HEK293 (cell line): ENCODE measurements around the gene MYL10.
"Not testable (repeated sequence)": the region's sequence is repeated elsewhere in the genome, so short reads cannot be mapped to it uniquely, and the experiment has no call there.

Source experiments
- CTCF ChIA-PET: fragments of 350-600 bp; formaldehyde crosslinking; extraction: SDS; loops from one replicate; lab custom pipeline; 2021; ENCODE audit warnings: antibody characterized with exemption; lab: Yijun Ruan, JAX
- POLR2A ChIA-PET: fragments of 300-600 bp; formaldehyde crosslinking; extraction: SDS; loops from one replicate; lab custom pipeline; 2020; ENCODE audit warnings: antibody characterized with exemption, inconsistent platforms; lab: Yijun Ruan, JAX
- H3K27ac ChIP-seq: fragments of 200-500 bp; sonication (Bioruptor generic); 2 replicates; pipeline ENCODE4 v1.5.1; 2014; ENCODE audit warnings: low read depth, low read length, control low read depth, inconsistent platforms; ENCODE audit errors: extremely low read depth
- H3K36me3 ChIP-seq, 2 experiments: fragments of 200-500 bp in 1 of 2; sonication (Bioruptor generic) in 1 of 2; 1 replicate in 1 of 2; 2 replicates in 1 of 2; pipeline ENCODE4 v1.5.1; 2014 to 2017; ENCODE audit warnings: inconsistent platforms in 2 of 2, low read length in 2 of 2; ENCODE audit not compliant: control insufficient read depth in 2 of 2, insufficient read depth in 1 of 2
- H3K4me1 ChIP-seq: fragments of 200-500 bp; sonication (Bioruptor generic); 2 replicates; pipeline ENCODE4 v1.5.1; 2014; ENCODE audit warnings: mild to moderate bottlenecking, low read length, inconsistent platforms; ENCODE audit not compliant: control insufficient read depth, insufficient read depth
- H3K4me3 ChIP-seq: 2 replicates; pipeline ENCODE4 v1.5.1; 2011; ENCODE audit warnings: low read depth, mild to moderate bottlenecking, control low read depth, low read length, moderate library complexity
- H3K9me3 ChIP-seq: fragments of 200-500 bp; sonication (Bioruptor generic); 2 replicates; pipeline ENCODE4 v1.5.1; 2014; ENCODE audit warnings: low read depth, low read length, inconsistent platforms; ENCODE audit not compliant: control insufficient read depth, insufficient read depth
- REST ChIP-seq: fragments of 450-650 bp; formaldehyde crosslinking; IDR thresholded peaks from 2 replicates; pipeline ENCODE4 v1.5.1; 2016; ENCODE audit warnings: missing biosample characterization, missing genetic modification characterization
- ZBTB11 ChIP-seq: fragments of 450-650 bp; formaldehyde crosslinking; conservative IDR thresholded peaks from 2 replicates; pipeline ENCODE4 v1.5.1; 2016; ENCODE audit warnings: low read depth, missing biosample characterization, missing genetic modification characterization
- ZNF140 ChIP-seq: fragments of 450-650 bp; formaldehyde crosslinking; IDR thresholded peaks from 2 replicates; pipeline ENCODE4 v1.5.1; 2016; ENCODE audit warnings: missing biosample characterization, missing genetic modification characterization
- ZNF266 ChIP-seq: fragments of 450-650 bp; formaldehyde crosslinking; IDR thresholded peaks from 2 replicates; pipeline ENCODE4 v1.5.1; 2016; ENCODE audit warnings: missing biosample characterization, missing genetic modification characterization, low read depth
- ZNF394 ChIP-seq: fragments of 450-650 bp; formaldehyde crosslinking; IDR thresholded peaks from 2 replicates; pipeline ENCODE4 v1.5.1; 2016; ENCODE audit warnings: missing biosample characterization, missing genetic modification characterization, mild to moderate bottlenecking, moderate library complexity, borderline replicate concordance
- ZNF426 ChIP-seq: fragments of 450-650 bp; formaldehyde crosslinking; IDR thresholded peaks from 2 replicates; pipeline ENCODE4 v1.5.1; 2017; ENCODE audit warnings: missing biosample characterization, missing genetic modification characterization, mild to moderate bottlenecking, inconsistent platforms, moderate library complexity
- ZNF433 ChIP-seq: fragments of 450-650 bp; formaldehyde crosslinking; IDR thresholded peaks from 2 replicates; pipeline ENCODE4 v1.5.1; 2016; ENCODE audit warnings: missing biosample characterization, missing genetic modification characterization, low read depth
- ZNF518A ChIP-seq: fragments of 450-650 bp; formaldehyde crosslinking; conservative IDR thresholded peaks from 2 replicates; pipeline ENCODE4 v1.5.1; 2016; ENCODE audit warnings: low read depth, missing biosample characterization, missing genetic modification characterization
- ZNF555 ChIP-seq: fragments of 450-650 bp; formaldehyde crosslinking; conservative IDR thresholded peaks from 2 replicates; pipeline ENCODE4 v1.5.1; 2017; ENCODE audit warnings: missing biosample characterization, mild to moderate bottlenecking, missing genetic modification characterization, inconsistent platforms
- ZNF558 ChIP-seq: fragments of 450-650 bp; formaldehyde crosslinking; IDR thresholded peaks from 2 replicates; pipeline ENCODE4 v1.5.1; 2016; ENCODE audit warnings: missing biosample characterization, missing genetic modification characterization
- ZNF560 ChIP-seq: fragments of 450-650 bp; formaldehyde crosslinking; IDR thresholded peaks from 2 replicates; pipeline ENCODE4 v1.5.1; 2017; ENCODE audit warnings: missing biosample characterization, missing genetic modification characterization, borderline replicate concordance
- ZNF623 ChIP-seq: fragments of 450-650 bp; formaldehyde crosslinking; IDR thresholded peaks from 2 replicates; pipeline ENCODE4 v1.5.1; 2016; ENCODE audit warnings: missing biosample characterization, missing genetic modification characterization
- ZNF654 ChIP-seq: fragments of 450-650 bp; formaldehyde crosslinking; IDR thresholded peaks from 2 replicates; pipeline ENCODE4 v1.5.1; 2016; ENCODE audit warnings: low read depth, missing biosample characterization, missing genetic modification characterization
- ZNF664 ChIP-seq: fragments of 450-650 bp; formaldehyde crosslinking; IDR thresholded peaks from 2 replicates; pipeline ENCODE4 v1.5.1; 2016; ENCODE audit warnings: missing biosample characterization, missing genetic modification characterization

MYL10 gene

GRCh38 chr7:101639127-101639526 lies 10.0 kb upstream of the MYL10 start:
- CTCF ChIA-PET: interaction anchor here (0.6 kb wide), 2 partner anchors 441 to 734 kb away, joined by 3 read pairs; no protein-coding TSS in a partner anchor
- POLR2A ChIA-PET, H3K27ac ChIP-seq, H3K4me1 ChIP-seq, H3K36me3 ChIP-seq, H3K4me3 ChIP-seq, H3K9me3 ChIP-seq: not testable (repeated sequence)
- TF ChIP-seq ZNF558 (tag by site-specific recombination): 0 out of 2 replicates have a peak, but pooled peaks have one; percentile 31
- TF ChIP-seq ZNF266 (tag by site-specific recombination): 0 out of 2 replicates have a peak, but pooled peaks have one; percentile 38
- TF ChIP-seq ZNF433 (tag by site-specific recombination): 0 out of 2 replicates have a peak, but pooled peaks have one; percentile 24
- TF ChIP-seq REST (tag by site-specific recombination): peak; percentile 61
- peak; percentile 88 for TF ChIP-seq ZNF394 (tag by site-specific recombination)
- peak; percentile 55 for TF ChIP-seq ZNF623 (tag by site-specific recombination)
- peak; percentile 79 for TF ChIP-seq ZNF518A (tag by site-specific recombination)
- peak; percentile 64; the same call in 1 of the 2 replicates for TF ChIP-seq ZBTB11
- 0 out of 2 replicates have a peak, but pooled peaks have one; percentile 35 for TF ChIP-seq ZNF140
- TF ChIP-seq ZNF426: peak; percentile 76
- TF ChIP-seq ZNF654: peak; percentile 17; the same call in 1 of the 2 replicates
- peak; percentile 46; the same call in 1 of the 2 replicates for TF ChIP-seq ZNF664 (tag by site-specific recombination)
- peak; percentile 63 for TF ChIP-seq ZNF555 (tag by site-specific recombination)
- 0 out of 2 replicates have a peak, but pooled peaks have one; percentile 14 for TF ChIP-seq ZNF560 (tag by site-specific recombination)
